Hepatocyte (in vitro differentiated cells): ENCODE results near the gene EEF2K.

Source experiments
- EZH2 ChIP-seq: fragments of 200-600 bp; sonication (generic); IDR thresholded peaks from 2 replicates; pipeline ENCODE4 v1.6.1; 2016; ENCODE audit warnings: antibody characterized with exemption, mild to moderate bottlenecking, borderline replicate concordance
- TF ChIP-seq, protein P1 (sequence below): fragments of 200-600 bp; sonication (generic); IDR thresholded peaks from 2 replicates; pipeline ENCODE4 v1.5.1; 2016; ENCODE audit warnings: antibody characterized with exemption, mild to moderate bottlenecking; ENCODE audit not compliant: poor library complexity

DNA sequence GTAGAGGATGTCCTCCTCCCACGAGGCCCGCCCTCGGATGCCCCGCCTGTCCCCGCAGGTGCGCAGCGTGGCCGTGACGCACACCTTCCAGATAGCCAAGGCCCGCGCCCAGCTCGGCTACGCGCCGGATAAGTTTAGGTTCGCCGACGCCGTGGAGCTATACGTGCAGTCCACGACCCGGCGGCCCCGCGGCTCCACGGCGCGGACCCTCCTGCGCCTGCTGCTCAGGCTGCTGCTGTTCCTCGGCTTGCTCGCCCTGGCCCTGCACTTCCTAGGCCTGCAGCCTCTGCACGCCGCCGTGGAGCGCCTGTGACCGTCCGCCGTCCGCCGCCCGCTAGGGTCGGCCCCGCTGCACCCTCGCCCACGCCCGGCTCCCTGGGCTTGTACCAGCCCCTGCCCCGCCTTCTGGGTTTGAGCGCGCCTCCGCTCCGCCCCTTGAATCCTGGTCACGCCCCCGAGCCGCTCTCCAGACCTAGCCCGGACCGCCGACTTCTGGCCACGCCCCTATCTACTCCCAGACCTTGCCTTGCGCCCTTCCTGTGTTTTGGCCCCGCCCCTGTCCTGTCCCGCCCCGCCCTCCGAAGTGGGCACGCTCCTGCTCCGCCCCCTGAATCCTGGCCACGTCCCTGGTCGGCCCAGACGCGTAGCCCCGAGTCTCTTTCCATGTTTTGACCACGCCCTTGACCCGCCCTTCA lies 15.8 kb upstream of the EEF2K start:
- TF ChIP-seq, protein P1, sequence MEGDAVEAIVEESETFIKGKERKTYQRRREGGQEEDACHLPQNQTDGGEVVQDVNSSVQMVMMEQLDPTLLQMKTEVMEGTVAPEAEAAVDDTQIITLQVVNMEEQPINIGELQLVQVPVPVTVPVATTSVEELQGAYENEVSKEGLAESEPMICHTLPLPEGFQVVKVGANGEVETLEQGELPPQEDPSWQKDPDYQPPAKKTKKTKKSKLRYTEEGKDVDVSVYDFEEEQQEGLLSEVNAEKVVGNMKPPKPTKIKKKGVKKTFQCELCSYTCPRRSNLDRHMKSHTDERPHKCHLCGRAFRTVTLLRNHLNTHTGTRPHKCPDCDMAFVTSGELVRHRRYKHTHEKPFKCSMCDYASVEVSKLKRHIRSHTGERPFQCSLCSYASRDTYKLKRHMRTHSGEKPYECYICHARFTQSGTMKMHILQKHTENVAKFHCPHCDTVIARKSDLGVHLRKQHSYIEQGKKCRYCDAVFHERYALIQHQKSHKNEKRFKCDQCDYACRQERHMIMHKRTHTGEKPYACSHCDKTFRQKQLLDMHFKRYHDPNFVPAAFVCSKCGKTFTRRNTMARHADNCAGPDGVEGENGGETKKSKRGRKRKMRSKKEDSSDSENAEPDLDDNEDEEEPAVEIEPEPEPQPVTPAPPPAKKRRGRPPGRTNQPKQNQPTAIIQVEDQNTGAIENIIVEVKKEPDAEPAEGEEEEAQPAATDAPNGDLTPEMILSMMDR, result no peak
- no peak for TF ChIP-seq EZH2
